ENCODE measurements around the gene FAIM. TPM values are rescaled to one million over a fixed set of nuclear protein-coding genes. Genes with fewer than 3 reads are reported as not detected.
"Not testable (repeated sequence)": the region's sequence is repeated elsewhere in the genome, so short reads cannot be mapped to it uniquely, and the experiment has no call there.

Gene FAIM, protein sequence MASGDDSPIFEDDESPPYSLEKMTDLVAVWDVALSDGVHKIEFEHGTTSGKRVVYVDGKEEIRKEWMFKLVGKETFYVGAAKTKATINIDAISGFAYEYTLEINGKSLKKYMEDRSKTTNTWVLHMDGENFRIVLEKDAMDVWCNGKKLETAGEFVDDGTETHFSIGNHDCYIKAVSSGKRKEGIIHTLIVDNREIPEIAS
- total RNA-seq, result 1 to 10 TPM; 4.4 to 5.5 TPM
- long read RNA-seq, transcript FAIM-204 (5 exons, 946 nt), result major isoform, 6 of 10 reads
- long read RNA-seq, partial matches to known transcripts, result 1 of 10 reads
- long read RNA-seq, other reads (novel, unspliced or antisense), result 0 of 10 reads

DNA sequence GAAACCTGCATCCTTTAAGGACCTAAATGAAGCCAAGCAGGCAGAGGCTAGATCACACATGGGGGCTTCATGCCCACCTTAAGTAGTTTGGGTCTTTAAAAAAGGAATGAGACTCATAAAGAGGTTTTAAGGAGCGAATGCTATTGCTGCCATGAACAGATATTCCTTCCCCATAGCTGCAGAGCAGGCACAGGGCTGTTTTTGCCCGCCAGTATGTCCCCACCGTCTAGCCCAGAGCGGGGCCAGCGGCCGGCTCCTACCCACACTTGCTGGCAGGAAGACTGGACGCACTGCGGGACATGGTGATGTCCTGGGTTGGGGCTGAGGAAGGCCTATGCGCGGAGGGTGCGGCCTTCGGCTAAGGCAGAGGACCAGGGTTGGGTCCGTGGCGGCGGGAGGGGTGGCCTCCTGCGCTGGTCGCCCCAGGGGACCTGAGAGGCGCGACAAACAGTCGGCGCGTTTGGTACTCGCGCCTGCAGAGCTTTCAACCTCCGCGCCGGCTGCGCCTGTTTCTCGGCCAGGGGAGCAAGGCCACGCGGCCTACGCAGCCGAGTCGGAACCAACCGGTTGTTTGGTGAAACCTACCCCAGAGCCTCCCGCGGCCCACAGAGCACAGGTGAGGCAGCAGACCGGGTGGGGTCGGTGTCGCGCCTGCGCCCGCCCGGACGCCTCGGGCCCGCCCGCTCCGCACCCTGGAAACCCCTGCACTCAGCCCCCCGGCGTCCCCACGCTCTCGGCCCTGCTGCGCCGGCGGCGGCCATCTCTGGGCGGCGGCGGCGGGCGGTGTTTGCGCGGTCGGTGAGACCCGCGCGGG, at the start of gene FAIM:
FAIM (plus strand) TSS at position 450 of the 814 bp plus-strand sequence. CDS start 10,956 bp downstream, outside the sequence.
- peak; percentile 62 to 77 for DNase-seq
- peak; percentile 81 for ATAC-seq
- intact Hi-C loops (cut with DNase I, micrococcal nuclease), result no loop called here

GRCh38 chr3:138559134-138559533, 49.4 kb upstream of the FAIM start:
- ATAC-seq, result no peak
- no peak for DNase-seq
- intact Hi-C loops (cut with DNase I, micrococcal nuclease), result no loop called here

GRCh38 chr3:138560501-138560900, 48.1 kb upstream of the FAIM start:
- DNase-seq (no peak), ATAC-seq (no peak)
- intact Hi-C loops (cut with DNase I, micrococcal nuclease), result no loop called here

GRCh38 chr3:138562902-138563301, 45.7 kb upstream of the FAIM start:
- intact Hi-C loops (cut with DNase I, micrococcal nuclease); DNase-seq; ATAC-seq: not testable (repeated sequence)

GRCh38 chr3:138566293-138566692, 42.3 kb upstream of the FAIM start:
- intact Hi-C loops (cut with DNase I, micrococcal nuclease); ATAC-seq; DNase-seq: not testable (repeated sequence)

DNA sequence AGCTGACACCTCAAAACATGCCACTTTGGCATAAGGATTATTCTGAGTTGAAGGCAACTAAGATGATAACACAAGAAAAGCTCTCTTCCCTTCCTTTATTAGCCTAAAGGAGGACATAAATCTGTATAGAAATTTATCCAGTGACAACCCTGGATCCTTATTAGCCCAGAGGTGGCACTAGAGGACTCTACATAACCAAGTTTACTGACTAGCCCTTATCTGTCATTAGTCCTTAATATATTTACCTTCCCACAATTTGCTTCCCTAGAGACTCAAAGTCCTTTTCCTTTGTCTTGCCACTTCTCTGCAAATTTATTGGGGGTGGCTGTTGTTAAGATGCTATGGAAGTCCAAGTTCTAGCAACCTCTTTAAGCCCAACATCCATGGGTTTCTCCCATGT, 41.2 kb upstream of the FAIM start:
- no peak for DNase-seq
- intact Hi-C loops (cut with DNase I, micrococcal nuclease), result no loop called here
- no peak for ATAC-seq

- no peak for ATAC-seq
- DNase-seq, result no peak
- intact Hi-C loops (cut with DNase I, micrococcal nuclease), result no loop called here
These were observed 39.5 kb upstream of the FAIM start for GRCh38 chr3:138569090-138569489.

- intact Hi-C loops (cut with DNase I, micrococcal nuclease), result not testable (repeated sequence)
These were observed 38.9 kb upstream of the FAIM start for GRCh38 chr3:138569624-138570023.

DNA sequence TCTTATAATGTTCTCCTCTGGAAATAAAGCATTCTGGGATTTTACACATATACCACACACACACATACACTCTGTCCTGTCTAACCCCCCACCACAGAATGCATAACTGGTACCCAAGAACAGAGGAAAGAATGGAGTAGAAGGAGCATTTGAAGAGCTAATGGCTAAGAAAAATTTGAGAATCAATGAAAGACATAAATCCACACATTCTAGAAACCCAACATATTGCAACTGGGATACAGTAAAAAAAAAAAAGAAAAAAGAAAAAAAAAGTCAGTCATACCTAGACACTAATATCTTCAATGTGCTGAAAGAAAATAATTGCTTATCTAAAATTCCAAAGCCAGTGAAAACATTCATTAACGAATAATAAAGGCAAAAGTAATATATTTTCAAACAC, 35.4 kb upstream of the FAIM start:
- intact Hi-C loops (cut with DNase I, micrococcal nuclease), result no loop called here
- ATAC-seq (no peak), DNase-seq (no peak)

More at GRCh38 chr3:138569624-138570023, 38.9 kb upstream of the FAIM start:
- not testable (repeated sequence) for DNase-seq, ATAC-seq

GRCh38 chr3:138578141-138578540, 30.4 kb upstream of the FAIM start:
- ATAC-seq, result no peak
- intact Hi-C loops (cut with DNase I, micrococcal nuclease), result no loop called here

GRCh38 chr3:138578961-138579574, 29.5 kb upstream of the FAIM start:
- ATAC-seq (no peak), DNase-seq (no peak)
- intact Hi-C loops (cut with DNase I, micrococcal nuclease), result no loop called here

More at GRCh38 chr3:138578141-138578540, 30.4 kb upstream of the FAIM start:
- no peak for DNase-seq

- intact Hi-C loops (cut with DNase I, micrococcal nuclease), result no loop called here
- DNase-seq (no peak), ATAC-seq (no peak)
These were observed 21.2 kb upstream of the FAIM start for GRCh38 chr3:138587374-138587773.

DNA sequence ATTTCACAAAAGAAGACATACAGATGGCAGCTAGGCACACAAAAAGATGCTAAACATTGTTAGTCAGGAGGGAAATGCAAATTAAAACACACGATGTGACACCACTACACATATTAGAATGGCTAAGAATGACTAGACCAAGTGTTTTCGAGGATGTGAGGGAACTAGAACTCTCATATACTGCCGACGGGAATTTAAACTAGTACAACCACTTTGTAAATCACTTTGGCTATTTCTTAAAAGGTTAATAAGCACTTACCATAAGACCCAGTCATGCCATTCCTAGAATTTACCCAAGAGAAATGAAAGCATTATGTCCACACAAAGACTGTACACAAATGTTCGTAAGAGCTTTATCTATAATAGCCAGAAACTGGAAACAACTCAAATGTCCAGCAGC, 20.1 kb upstream of the FAIM start:
- ATAC-seq, result no peak

DNA sequence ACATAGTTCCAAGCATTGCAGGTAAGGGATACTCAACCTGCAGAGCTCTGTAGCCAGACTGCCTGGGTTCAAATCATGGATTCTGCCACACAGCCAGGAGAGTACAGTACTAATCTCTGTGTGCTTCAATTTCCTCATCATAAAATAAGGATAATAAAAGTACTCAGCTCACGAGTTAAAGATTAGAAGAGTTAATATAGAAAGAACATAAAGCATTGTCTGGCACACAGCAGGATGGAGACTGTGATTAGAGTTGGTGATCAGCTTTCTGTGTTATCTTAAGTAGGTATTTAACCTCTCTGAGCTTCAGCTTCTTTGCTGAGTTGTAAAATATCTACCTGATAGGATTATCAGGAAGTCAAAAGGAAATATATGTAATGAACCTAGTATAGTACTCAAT, 17.2 kb upstream of the FAIM start:
- intact Hi-C loops (cut with DNase I, micrococcal nuclease), result loop anchor here in 1 of 2 donors (10.0 kb wide), 1 partner anchor 243 kb away; the partner anchor contains the start of gene PIK3CB
- peak; percentile 59 for ATAC-seq
- no peak for DNase-seq

More for the DNA sequence above, 20.1 kb upstream of the FAIM start:
- DNase-seq, result no peak
- intact Hi-C loops (cut with DNase I, micrococcal nuclease), result no loop called here

- ATAC-seq, result peak; percentile 3
- peak in 1 of 2 donors; percentile 34 for DNase-seq
- intact Hi-C loops (cut with DNase I, micrococcal nuclease), result loop anchor here in 1 of 2 donors (10.0 kb wide), 1 partner anchor 241 kb away; the partner anchor contains the start of gene PIK3CB
These were observed 15.0 kb upstream of the FAIM start for GRCh38 chr3:138593488-138594149.

GRCh38 chr3:138594150-138594934, 14.2 kb upstream of the FAIM start, which contains the start of gene CEP70:
CEP70 (minus strand) TSS chr3:138594260; CDS start chr3:138572927, 21,333 bp downstream.
- DNase-seq (peak; percentile 97), ATAC-seq (peak; percentile 87)
- intact Hi-C loops (cut with DNase I, micrococcal nuclease), result loop anchor here in 1 of 2 donors (10.0 kb wide), 1 partner anchor 240 kb away; the partner anchor contains the start of gene PIK3CB

DNA sequence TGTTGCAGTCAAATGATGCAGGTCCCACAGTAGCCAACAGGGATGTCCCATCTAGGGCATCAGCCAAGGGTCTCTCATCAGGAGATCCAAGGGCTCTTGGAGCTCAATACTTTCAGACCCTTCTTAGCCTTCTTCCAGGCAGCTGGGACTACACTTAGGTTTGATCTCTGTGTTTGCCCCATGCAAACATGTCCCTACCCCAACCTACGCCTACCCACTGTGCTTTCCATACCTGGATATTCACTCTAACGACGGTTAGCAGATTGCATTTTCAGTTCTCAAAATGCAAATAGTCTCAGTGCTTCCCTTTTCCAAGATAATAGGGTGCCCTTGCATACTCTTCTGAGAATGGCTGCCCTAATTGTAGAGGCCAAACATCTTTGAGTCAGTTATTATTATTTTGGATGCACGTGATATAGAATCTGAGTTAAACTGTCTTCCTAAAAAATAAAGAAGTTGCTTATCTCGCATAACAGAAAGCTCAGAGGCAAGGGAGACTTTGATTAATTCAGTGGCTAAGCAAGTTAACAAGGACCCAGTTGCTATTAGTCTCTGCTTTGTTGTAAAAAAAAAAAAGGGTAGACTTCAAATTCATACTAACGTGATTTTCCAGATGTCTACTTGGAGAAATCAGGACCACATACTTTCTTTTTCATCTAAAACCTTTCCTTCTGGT, 13.5 kb upstream of the FAIM start:
- DNase-seq (no peak), ATAC-seq (no peak)
- intact Hi-C loops (cut with DNase I, micrococcal nuclease), result loop anchor here in 1 of 2 donors (5.0 to 10.0 kb wide), 2 partner anchors 240 to 322 kb away; partner anchors contain the start of gene PIK3CB
